HG03354 (cell line): ENCODE data around the gene KLKB1.

ENCODE experiments used
- ATAC-seq: cut with Tn5 transposase; IDR thresholded peaks from one replicate; pipeline ENCODE4 v1.9.1; 2021; ENCODE audit warnings: mild to moderate bottlenecking; ENCODE audit not compliant: unreplicated experiment, poor library complexity, severe bottlenecking

KLKB1 gene

GRCh38 chr4:186227221-186227620 lies at the start of gene KLKB1:
TSS of gene KLKB1 (plus strand) at chr4:186227507. CDS start at chr4:186228196, 689 bp downstream.
- no peak for ATAC-seq

GRCh38 chr4:186188107-186188506 lies 39.2 kb upstream of the KLKB1 start:
- ATAC-seq: no peak

GRCh38 chr4:186189656-186190055 lies 37.7 kb upstream of the KLKB1 start:
- ATAC-seq: no peak

GRCh38 chr4:186190581-186191199 lies 36.6 kb upstream of the KLKB1 start:
- ATAC-seq: peak; percentile 41

- peak; percentile 85 for ATAC-seq
Measured at GRCh38 chr4:186191200-186192065, 35.9 kb upstream of the KLKB1 start, which contains the start of gene CYP4V2. TSS of gene CYP4V2 (plus strand) at chr4:186191567. CDS start at chr4:186191824, 257 bp downstream.

- ATAC-seq: peak; percentile 1
Measured at GRCh38 chr4:186192066-186192612, 35.2 kb upstream of the KLKB1 start.

GRCh38 chr4:186193851-186194250 lies 33.5 kb upstream of the KLKB1 start:
- ATAC-seq: no peak

GRCh38 chr4:186196063-186196462 lies 31.2 kb upstream of the KLKB1 start:
- ATAC-seq: no peak

- ATAC-seq: no peak
Measured at GRCh38 chr4:186200516-186200915, 26.8 kb upstream of the KLKB1 start.

- ATAC-seq: no peak
Measured at GRCh38 chr4:186201010-186201409, 26.3 kb upstream of the KLKB1 start.

- ATAC-seq: peak; percentile 96
Measured at GRCh38 chr4:186201535-186202230, 25.6 kb upstream of the KLKB1 start.

GRCh38 chr4:186202490-186203140 lies 24.7 kb upstream of the KLKB1 start:
- no peak for ATAC-seq

- ATAC-seq: no peak
Measured at GRCh38 chr4:186203406-186203805, 23.9 kb upstream of the KLKB1 start.

- ATAC-seq: peak; percentile 60
Measured at GRCh38 chr4:186204103-186204559, 23.2 kb upstream of the KLKB1 start.

GRCh38 chr4:186204686-186205085 lies 22.6 kb upstream of the KLKB1 start:
- ATAC-seq: no peak

GRCh38 chr4:186205156-186205555 lies 22.2 kb upstream of the KLKB1 start:
- no peak for ATAC-seq

- no peak for ATAC-seq
Measured at GRCh38 chr4:186216465-186217024, 10.8 kb upstream of the KLKB1 start.

- ATAC-seq: no peak
Measured at GRCh38 chr4:186217733-186218293, 9.5 kb upstream of the KLKB1 start.

GRCh38 chr4:186221624-186222023 lies 5.7 kb upstream of the KLKB1 start:
- no peak for ATAC-seq
